WTC11 (cell line): ENCODE results near the gene LTBP4. TPM values are rescaled to one million over a fixed set of nuclear protein-coding genes. Genes with fewer than 3 reads are reported as not detected.

Source experiments
- ATAC-seq: fragments of 200-7000 bp; cut with Tn5 transposase; 2 replicates; pipeline ENCODE4 v1.10.0; 2021; ENCODE audit warnings: mild to moderate bottlenecking, moderate library complexity
- CTCF ChIA-PET: fragments of 300-600 bp; sonication (Branson Sonifier 250); formaldehyde crosslinking; loops from one replicate; lab custom pipeline; 2021; ENCODE audit warnings: antibody characterized with exemption; lab: Charles Lee
- POLR2A ChIA-PET: fragments of 350-600 bp; sonication (Branson Sonifier 250); formaldehyde crosslinking; loops from one replicate; lab custom pipeline; 2021; ENCODE audit warnings: antibody characterized with exemption; lab: Charles Lee
- DNase-seq: peaks from one replicate; pipeline ENCODE4 v3.0.0; 2021; ENCODE audit warnings: low spot score
- H3K27ac Mint-ChIP-seq: 2 replicates; pipeline ENCODE4 v1.8.0; 2021; ENCODE audit warnings: mixed read lengths
- H3K27me3 Mint-ChIP-seq: 2 replicates; pipeline ENCODE4 v1.8.0; 2021; ENCODE audit warnings: low read depth, mild to moderate bottlenecking, moderate library complexity, mixed read lengths
- H3K36me3 Mint-ChIP-seq: 2 replicates; pipeline ENCODE4 v1.8.0; 2021; ENCODE audit warnings: mixed read lengths
- H3K4me1 Mint-ChIP-seq: 2 replicates; pipeline ENCODE4 v1.8.0; 2022; ENCODE audit warnings: mixed read lengths
- H3K4me3 Mint-ChIP-seq: 2 replicates; pipeline ENCODE4 v1.8.0; 2021; ENCODE audit warnings: mild to moderate bottlenecking, moderate library complexity, mixed read lengths
- H3K9me3 Mint-ChIP-seq: 2 replicates; pipeline ENCODE4 v1.8.0; 2021; ENCODE audit warnings: mixed read lengths
- ESRRA ChIP-seq: sonication (generic); formaldehyde crosslinking; IDR thresholded peaks from 2 replicates; pipeline ENCODE4 v1.8.1; 2022; ENCODE audit warnings: mild to moderate bottlenecking, missing genetic modification reagents, borderline replicate concordance
- FOXP1 ChIP-seq: sonication (generic); formaldehyde crosslinking; IDR thresholded peaks from 2 replicates; pipeline ENCODE4 v1.8.0; 2022; ENCODE audit warnings: missing genetic modification reagents, mild to moderate bottlenecking, moderate library complexity, borderline replicate concordance
- GABPB1 ChIP-seq: sonication (generic); formaldehyde crosslinking; IDR thresholded peaks from 2 replicates; pipeline ENCODE4 v1.8.1; 2023; ENCODE audit warnings: mild to moderate bottlenecking, missing genetic modification reagents
- GRHL2 ChIP-seq: fragments of 250-450 bp; sonication (Bioruptor Pico); IDR thresholded peaks from 2 replicates; pipeline ENCODE4 v1.8.0; 2022; ENCODE audit warnings: mild to moderate bottlenecking, moderate library complexity; ENCODE audit not compliant: insufficient replicate concordance, severe bottlenecking
- IRF2 ChIP-seq: sonication (generic); formaldehyde crosslinking; IDR thresholded peaks from 2 replicates; pipeline ENCODE4 v1.8.0; 2022; ENCODE audit warnings: low read depth, missing genetic modification reagents, borderline replicate concordance
- JUN ChIP-seq: sonication (generic); formaldehyde crosslinking; IDR thresholded peaks from 2 replicates; pipeline ENCODE4 v1.8.0; 2023; ENCODE audit warnings: mild to moderate bottlenecking, missing genetic modification reagents
- NFYB ChIP-seq: sonication (generic); formaldehyde crosslinking; conservative IDR thresholded peaks from 2 replicates; pipeline ENCODE4 v1.8.0; 2022; ENCODE audit warnings: low read depth, missing genetic modification reagents
- NR3C1 ChIP-seq: sonication (generic); formaldehyde crosslinking; conservative IDR thresholded peaks from 2 replicates; pipeline ENCODE4 v1.8.1; 2023; ENCODE audit warnings: low read depth, mild to moderate bottlenecking, missing genetic modification reagents
- RELA ChIP-seq: sonication (generic); formaldehyde crosslinking; IDR thresholded peaks from 2 replicates; pipeline ENCODE4 v1.8.1; 2022; ENCODE audit warnings: missing genetic modification reagents, mild to moderate bottlenecking, borderline replicate concordance
- SMAD4 ChIP-seq: sonication (generic); formaldehyde crosslinking; IDR thresholded peaks from 2 replicates; pipeline ENCODE4 v1.8.0; 2022; ENCODE audit warnings: mild to moderate bottlenecking, missing genetic modification reagents
- SP1 ChIP-seq: sonication (generic); formaldehyde crosslinking; conservative IDR thresholded peaks from 2 replicates; pipeline ENCODE4 v1.8.1; 2022; ENCODE audit warnings: missing genetic modification reagents
- TEAD1 ChIP-seq: sonication (generic); formaldehyde crosslinking; IDR thresholded peaks from 2 replicates; pipeline ENCODE4 v1.8.0; 2022; ENCODE audit warnings: mild to moderate bottlenecking, missing genetic modification reagents
- TEAD4 ChIP-seq: sonication (generic); formaldehyde crosslinking; IDR thresholded peaks from 2 replicates; pipeline ENCODE4 v1.8.0; 2022; ENCODE audit warnings: mild to moderate bottlenecking, missing genetic modification reagents
- ZNF121 ChIP-seq: sonication (generic); formaldehyde crosslinking; IDR thresholded peaks from 2 replicates; pipeline ENCODE4 v1.8.0; 2023; ENCODE audit warnings: missing genetic modification reagents
- ZNF317 ChIP-seq: sonication (generic); formaldehyde crosslinking; IDR thresholded peaks from 2 replicates; pipeline ENCODE4 v1.8.1; 2023; ENCODE audit warnings: low read depth, mild to moderate bottlenecking, moderate library complexity, missing genetic modification reagents, borderline replicate concordance
- total RNA-seq: library from RNA; stranded (reverse); gene quantifications from 3 replicates; pipeline ENCODE4 v1.2.3, GENCODE V29; 2021
- TF ChIP-seq, protein P1 (sequence below): sonication (generic); formaldehyde crosslinking; IDR thresholded peaks from 2 replicates; pipeline ENCODE4 v1.8.0; 2022; ENCODE audit warnings: missing genetic modification reagents
- TF ChIP-seq, protein P2 (sequence below): sonication (generic); formaldehyde crosslinking; conservative IDR thresholded peaks from 2 replicates; pipeline ENCODE4 v1.8.1; 2023; ENCODE audit warnings: mild to moderate bottlenecking, low read depth, missing genetic modification reagents, moderate library complexity
- TF ChIP-seq, protein P3 (sequence below): sonication (generic); formaldehyde crosslinking; IDR thresholded peaks from 2 replicates; pipeline ENCODE4 v1.8.0; 2023; ENCODE audit warnings: mild to moderate bottlenecking, missing genetic modification reagents
- TF ChIP-seq, protein P4 (sequence below): fragments of 250-450 bp; sonication (Bioruptor Pico); IDR thresholded peaks from 2 replicates; pipeline ENCODE4 v1.9.0; 2021; ENCODE audit warnings: moderate library complexity, mild to moderate bottlenecking, inconsistent platforms, borderline replicate concordance

The LTBP4 gene
- total RNA-seq, 1 experiment from 2014 or later: 125 TPM

DNA sequence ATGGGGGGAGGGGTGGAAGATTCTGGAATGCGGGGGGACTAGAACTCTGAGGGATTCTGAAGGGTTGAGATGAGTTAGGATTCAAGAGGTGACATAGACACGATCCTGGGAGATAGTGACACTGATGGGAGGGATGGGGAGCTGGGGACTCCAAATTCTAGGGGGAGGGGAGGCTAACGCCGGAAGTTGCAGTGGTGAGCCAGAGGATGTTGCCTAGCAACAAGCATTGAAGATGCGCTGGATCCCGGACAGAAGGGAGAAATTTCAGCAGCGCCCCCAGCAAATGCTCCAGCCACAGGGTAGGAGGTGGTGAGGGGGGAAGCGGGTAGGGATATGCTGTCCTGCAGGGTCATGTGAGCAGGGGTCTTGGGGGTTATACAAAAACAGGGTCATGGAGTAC is 6.9 kb upstream of the LTBP4 start (continued):
- TF ChIP-seq, protein P1, sequence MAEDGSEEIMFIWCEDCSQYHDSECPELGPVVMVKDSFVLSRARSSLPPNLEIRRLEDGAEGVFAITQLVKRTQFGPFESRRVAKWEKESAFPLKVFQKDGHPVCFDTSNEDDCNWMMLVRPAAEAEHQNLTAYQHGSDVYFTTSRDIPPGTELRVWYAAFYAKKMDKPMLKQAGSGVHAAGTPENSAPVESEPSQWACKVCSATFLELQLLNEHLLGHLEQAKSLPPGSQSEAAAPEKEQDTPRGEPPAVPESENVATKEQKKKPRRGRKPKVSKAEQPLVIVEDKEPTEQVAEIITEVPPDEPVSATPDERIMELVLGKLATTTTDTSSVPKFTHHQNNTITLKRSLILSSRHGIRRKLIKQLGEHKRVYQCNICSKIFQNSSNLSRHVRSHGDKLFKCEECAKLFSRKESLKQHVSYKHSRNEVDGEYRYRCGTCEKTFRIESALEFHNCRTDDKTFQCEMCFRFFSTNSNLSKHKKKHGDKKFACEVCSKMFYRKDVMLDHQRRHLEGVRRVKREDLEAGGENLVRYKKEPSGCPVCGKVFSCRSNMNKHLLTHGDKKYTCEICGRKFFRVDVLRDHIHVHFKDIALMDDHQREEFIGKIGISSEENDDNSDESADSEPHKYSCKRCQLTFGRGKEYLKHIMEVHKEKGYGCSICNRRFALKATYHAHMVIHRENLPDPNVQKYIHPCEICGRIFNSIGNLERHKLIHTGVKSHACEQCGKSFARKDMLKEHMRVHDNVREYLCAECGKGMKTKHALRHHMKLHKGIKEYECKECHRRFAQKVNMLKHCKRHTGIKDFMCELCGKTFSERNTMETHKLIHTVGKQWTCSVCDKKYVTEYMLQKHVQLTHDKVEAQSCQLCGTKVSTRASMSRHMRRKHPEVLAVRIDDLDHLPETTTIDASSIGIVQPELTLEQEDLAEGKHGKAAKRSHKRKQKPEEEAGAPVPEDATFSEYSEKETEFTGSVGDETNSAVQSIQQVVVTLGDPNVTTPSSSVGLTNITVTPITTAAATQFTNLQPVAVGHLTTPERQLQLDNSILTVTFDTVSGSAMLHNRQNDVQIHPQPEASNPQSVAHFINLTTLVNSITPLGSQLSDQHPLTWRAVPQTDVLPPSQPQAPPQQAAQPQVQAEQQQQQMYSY (CRISPR knock-in tag): no peak
- TF ChIP-seq, protein P2, sequence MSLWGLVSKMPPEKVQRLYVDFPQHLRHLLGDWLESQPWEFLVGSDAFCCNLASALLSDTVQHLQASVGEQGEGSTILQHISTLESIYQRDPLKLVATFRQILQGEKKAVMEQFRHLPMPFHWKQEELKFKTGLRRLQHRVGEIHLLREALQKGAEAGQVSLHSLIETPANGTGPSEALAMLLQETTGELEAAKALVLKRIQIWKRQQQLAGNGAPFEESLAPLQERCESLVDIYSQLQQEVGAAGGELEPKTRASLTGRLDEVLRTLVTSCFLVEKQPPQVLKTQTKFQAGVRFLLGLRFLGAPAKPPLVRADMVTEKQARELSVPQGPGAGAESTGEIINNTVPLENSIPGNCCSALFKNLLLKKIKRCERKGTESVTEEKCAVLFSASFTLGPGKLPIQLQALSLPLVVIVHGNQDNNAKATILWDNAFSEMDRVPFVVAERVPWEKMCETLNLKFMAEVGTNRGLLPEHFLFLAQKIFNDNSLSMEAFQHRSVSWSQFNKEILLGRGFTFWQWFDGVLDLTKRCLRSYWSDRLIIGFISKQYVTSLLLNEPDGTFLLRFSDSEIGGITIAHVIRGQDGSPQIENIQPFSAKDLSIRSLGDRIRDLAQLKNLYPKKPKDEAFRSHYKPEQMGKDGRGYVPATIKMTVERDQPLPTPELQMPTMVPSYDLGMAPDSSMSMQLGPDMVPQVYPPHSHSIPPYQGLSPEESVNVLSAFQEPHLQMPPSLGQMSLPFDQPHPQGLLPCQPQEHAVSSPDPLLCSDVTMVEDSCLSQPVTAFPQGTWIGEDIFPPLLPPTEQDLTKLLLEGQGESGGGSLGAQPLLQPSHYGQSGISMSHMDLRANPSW: no peak
- TF ChIP-seq FOXP1 (CRISPR knock-in tag): no peak
- no peak for TF ChIP-seq GABPB1 (CRISPR knock-in tag)
- no peak for TF ChIP-seq JUN (CRISPR knock-in tag)
- no peak for TF ChIP-seq RELA (CRISPR knock-in tag)
- no peak for TF ChIP-seq SP1 (CRISPR knock-in tag)
- no peak for TF ChIP-seq SMAD4 (CRISPR knock-in tag)
- TF ChIP-seq ESRRA: no peak
- TF ChIP-seq TEAD4 (CRISPR knock-in tag): no peak

DNA sequence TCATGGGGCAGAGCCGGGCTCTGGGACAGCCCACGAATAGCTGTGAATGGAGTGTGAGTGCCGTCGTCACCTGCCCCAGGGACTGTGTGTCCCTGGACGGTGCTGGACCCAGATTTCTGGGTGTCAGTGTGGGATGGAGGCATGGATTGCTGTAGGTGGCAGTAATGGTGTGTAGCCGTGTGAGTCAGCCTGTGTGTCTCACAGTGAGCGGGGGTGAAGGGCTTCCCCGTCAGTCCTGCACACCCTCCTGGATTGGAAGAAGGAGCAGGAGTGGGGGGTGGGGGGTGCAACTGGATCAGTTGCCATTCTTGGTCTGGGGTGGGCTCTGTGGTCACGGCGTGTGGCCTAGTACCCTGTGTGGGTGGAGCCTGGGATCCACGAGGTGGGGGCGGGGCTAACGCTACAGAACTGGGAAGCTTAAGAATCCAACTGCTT is 6.5 kb upstream of the LTBP4 start:
- TF ChIP-seq ZNF317 (CRISPR knock-in tag): no peak
- TF ChIP-seq, protein P3, sequence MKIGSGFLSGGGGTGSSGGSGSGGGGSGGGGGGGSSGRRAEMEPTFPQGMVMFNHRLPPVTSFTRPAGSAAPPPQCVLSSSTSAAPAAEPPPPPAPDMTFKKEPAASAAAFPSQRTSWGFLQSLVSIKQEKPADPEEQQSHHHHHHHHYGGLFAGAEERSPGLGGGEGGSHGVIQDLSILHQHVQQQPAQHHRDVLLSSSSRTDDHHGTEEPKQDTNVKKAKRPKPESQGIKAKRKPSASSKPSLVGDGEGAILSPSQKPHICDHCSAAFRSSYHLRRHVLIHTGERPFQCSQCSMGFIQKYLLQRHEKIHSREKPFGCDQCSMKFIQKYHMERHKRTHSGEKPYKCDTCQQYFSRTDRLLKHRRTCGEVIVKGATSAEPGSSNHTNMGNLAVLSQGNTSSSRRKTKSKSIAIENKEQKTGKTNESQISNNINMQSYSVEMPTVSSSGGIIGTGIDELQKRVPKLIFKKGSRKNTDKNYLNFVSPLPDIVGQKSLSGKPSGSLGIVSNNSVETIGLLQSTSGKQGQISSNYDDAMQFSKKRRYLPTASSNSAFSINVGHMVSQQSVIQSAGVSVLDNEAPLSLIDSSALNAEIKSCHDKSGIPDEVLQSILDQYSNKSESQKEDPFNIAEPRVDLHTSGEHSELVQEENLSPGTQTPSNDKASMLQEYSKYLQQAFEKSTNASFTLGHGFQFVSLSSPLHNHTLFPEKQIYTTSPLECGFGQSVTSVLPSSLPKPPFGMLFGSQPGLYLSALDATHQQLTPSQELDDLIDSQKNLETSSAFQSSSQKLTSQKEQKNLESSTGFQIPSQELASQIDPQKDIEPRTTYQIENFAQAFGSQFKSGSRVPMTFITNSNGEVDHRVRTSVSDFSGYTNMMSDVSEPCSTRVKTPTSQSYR (CRISPR knock-in tag): no peak
- TF ChIP-seq, protein P4, sequence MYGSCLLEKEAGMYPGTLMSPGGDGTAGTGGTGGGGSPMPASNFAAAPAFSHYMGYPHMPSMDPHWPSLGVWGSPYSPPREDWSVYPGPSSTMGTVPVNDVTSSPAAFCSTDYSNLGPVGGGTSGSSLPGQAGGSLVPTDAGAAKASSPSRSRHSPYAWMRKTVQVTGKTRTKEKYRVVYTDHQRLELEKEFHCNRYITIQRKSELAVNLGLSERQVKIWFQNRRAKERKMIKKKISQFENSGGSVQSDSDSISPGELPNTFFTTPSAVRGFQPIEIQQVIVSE: no peak
- no peak for TF ChIP-seq RELA (CRISPR knock-in tag)
- TF ChIP-seq NFYB (CRISPR knock-in tag): no peak
- no peak for TF ChIP-seq ZNF121 (CRISPR knock-in tag)
- no peak for TF ChIP-seq TEAD4 (CRISPR knock-in tag)
- TF ChIP-seq NR3C1 (CRISPR knock-in tag): no peak
- no peak for TF ChIP-seq IRF2 (CRISPR knock-in tag)
- no peak for TF ChIP-seq GRHL2 (CRISPR knock-in tag)
- no peak for TF ChIP-seq TEAD1 (CRISPR knock-in tag)
- DNase-seq (no peak), ATAC-seq (no peak)
- CTCF ChIA-PET: interaction anchor here (0.7 to 2.3 kb wide), 9 partner anchors 8 to 204 kb away, joined by 3 to 18 read pairs (median 4); partner anchors contain the start of gene EGLN2
- H3K4me1 Mint-ChIP-seq: peaks cover 24% of the 10 kb centered on the region
- H3K36me3 Mint-ChIP-seq: no peaks in the 10 kb centered on the region
- POLR2A ChIA-PET: interaction anchor here (1.0 to 1.2 kb wide), 2 partner anchors 16 to 40 kb away, joined by 3 to 4 read pairs; no protein-coding TSS in a partner anchor
- H3K27me3 Mint-ChIP-seq: peaks cover 54% of the 10 kb centered on the region
- H3K9me3 Mint-ChIP-seq: 0 out of 2 replicates have a peak, but pooled peaks cover 3% of the 10 kb centered on the region
- no peak overlapping the region for H3K27ac Mint-ChIP-seq
- H3K4me3 Mint-ChIP-seq: no peak overlapping the region
